Stimulated activated CD8-positive, alpha-beta memory T cell treated with anti-CD3 and anti-CD28 coated beads, Interleukin-15, amount 100 ng/mL, for 4 hours (primary cell): Measurements from ENCODE around the gene LYPD5.
"Not testable (repeated sequence)": the region's sequence is repeated elsewhere in the genome, so short reads cannot be mapped to it uniquely, and the experiment has no call there.

Experiments
- DNase-seq, 2 donors: peaks; one replicate each; pipeline ENCODE4 v3.0.0-alpha.2; 2020; ENCODE audit warnings: low read depth in 2 of 2

Gene LYPD5

GRCh38 chr19:43802216-43802951, at the start of gene LYPD5:
LYPD5 (minus strand) TSS chr19:43802447; CDS start chr19:43802380, 67 bp downstream.
- DNase-seq = no peak

- DNase-seq = no peak
Measured at GRCh38 chr19:43848821-43849220, 46.6 kb upstream of the LYPD5 start.

GRCh38 chr19:43847884-43848283, 45.6 kb upstream of the LYPD5 start:
- DNase-seq = no peak

GRCh38 chr19:43847246-43847645, 45.0 kb upstream of the LYPD5 start:
- no peak for DNase-seq

- DNase-seq = no peak
Measured at GRCh38 chr19:43842007-43842406, 39.8 kb upstream of the LYPD5 start.

- DNase-seq = no peak
Measured at GRCh38 chr19:43839139-43839538, 36.9 kb upstream of the LYPD5 start.

GRCh38 chr19:43826787-43827754, 24.8 kb upstream of the LYPD5 start, which contains the start of gene ZNF283:
ZNF283 (plus strand) TSS chr19:43827321; CDS start chr19:43833505, 6,184 bp downstream.
- peak; percentile 66 to 76 for DNase-seq

GRCh38 chr19:43824572-43824971, 22.3 kb upstream of the LYPD5 start:
- DNase-seq = not testable (repeated sequence)

- DNase-seq = not testable (repeated sequence)
Measured at GRCh38 chr19:43823856-43824255, 21.6 kb upstream of the LYPD5 start.

- DNase-seq = no peak
Measured at GRCh38 chr19:43820884-43821215, 18.6 kb upstream of the LYPD5 start.

- DNase-seq = no peak
Measured at GRCh38 chr19:43820098-43820883, 18.0 kb upstream of the LYPD5 start.

GRCh38 chr19:43818500-43818899, 16.3 kb upstream of the LYPD5 start:
- DNase-seq = no peak

- DNase-seq = not testable (repeated sequence)
Measured at GRCh38 chr19:43817454-43817853, 15.2 kb upstream of the LYPD5 start.

- DNase-seq = no peak
Measured at GRCh38 chr19:43814663-43815352, 12.6 kb upstream of the LYPD5 start.

- DNase-seq = no peak
Measured at GRCh38 chr19:43812688-43813087, 10.4 kb upstream of the LYPD5 start.

- no peak for DNase-seq
Measured at GRCh38 chr19:43812259-43812658, 10.0 kb upstream of the LYPD5 start.

- DNase-seq = no peak
Measured at GRCh38 chr19:43811837-43812236, 9.6 kb upstream of the LYPD5 start.

- no peak for DNase-seq
Measured at GRCh38 chr19:43809762-43810696, 7.8 kb upstream of the LYPD5 start.

GRCh38 chr19:43807651-43808050, 5.4 kb upstream of the LYPD5 start:
- DNase-seq = no peak

- no peak for DNase-seq
Measured at GRCh38 chr19:43806848-43807247, 4.6 kb upstream of the LYPD5 start.
